Body of pancreas (tissue), 4 donors: ENCODE measurements around the gene ARMCX5. TPM values are rescaled to one million over a fixed set of nuclear protein-coding genes. Genes with fewer than 3 reads are reported as not detected.
A peak's percentile ranks its signal among the peaks of the same experiment; 100 is the strongest.

Source experiments
- ATAC-seq: fragments of 150-250 bp; one replicate; pipeline ENCODE4 v1.9.1; 2016
- DNase-seq, 4 donors: peaks; one replicate each; pipeline ENCODE4 v3.0.0-alpha.2; 2019
- H3K27ac ChIP-seq, 4 donors: fragments of 200-600 bp; sonication (generic); 1 replicate in 3 of 4; 2 replicates in 1 of 4; pipeline versions ENCODE4 v1.5.1 to v1.6.1; 2016 to 2019; ENCODE audit warnings: mild to moderate bottlenecking in 1 of 4, mixed read lengths in 1 of 4, moderate library complexity in 1 of 4
- H3K27me3 ChIP-seq, 2 donors: fragments of 200-600 bp; sonication (generic); one replicate each; pipeline ENCODE4 v1.6.0; 2016; ENCODE audit warnings: mild to moderate bottlenecking in 1 of 2
- H3K36me3 ChIP-seq, 2 donors: fragments of 200-600 bp; sonication (generic); replicated peaks in 1 of 2; 2 replicates each; pipeline ENCODE4 v1.5.1; 2016; ENCODE audit warnings: low read depth in 2 of 2; ENCODE audit not compliant: insufficient read depth in 1 of 2
- H3K4me1 ChIP-seq: fragments of 200-600 bp; sonication (generic); one replicate; pipeline ENCODE4 v1.6.0; 2016
- H3K4me3 ChIP-seq, 2 donors: fragments of 200-600 bp; sonication (generic); 1 replicate in 1 of 2; 2 replicates in 1 of 2; pipeline ENCODE4 v1.5.1; 2016 to 2019
- H3K9me3 ChIP-seq, 3 donors: fragments of 200-600 bp; sonication (generic); 1 replicate in 2 of 3; 2 replicates in 1 of 3; pipeline ENCODE4 v1.5.1; 2016
- CTCF ChIP-seq, 7 experiments: fragments of 450-650 bp in 4 of 7; fragments of 200-600 bp in 3 of 7; sonication (generic) in 3 of 7; IDR thresholded peaks; one replicate each; pipeline ENCODE4 v1.5.1; 2016 to 2019; ENCODE audit warnings: antibody characterized with exemption in 7 of 7
- POLR2A ChIP-seq, 3 donors: fragments of 450-650 bp; IDR thresholded peaks; one replicate each; pipeline ENCODE4 v1.6.1; 2016; ENCODE audit warnings: antibody characterized with exemption in 3 of 3, mild to moderate bottlenecking in 2 of 3
- WGBS, 2 donors: methylation state at CpG; one replicate each; pipeline ENCODE4 v1.1.5; 2017; 5-methylcytosine and 5-hydroxymethylcytosine counted together
- intact Hi-C: fragments of 100-400 bp; cut with DNase I; formaldehyde crosslinking; loops from one replicate; pipeline ENCODE4 v1.15.1; 2023
- total RNA-seq, 2 donors: library from RNA; depleted of rRNA; stranded (reverse); fragments of >200 nt; gene quantifications; one replicate each; pipeline ENCODE4 v1.1.0, GENCODE V29; 2016

ARMCX5 gene
- total RNA-seq, 2 donors from 2014 or later: 4.6 to 8.8 TPM

- intact Hi-C loops: no loop called here
Measured at GRCh38 chrX:102652031-102652688, 52.8 kb downstream of the ARMCX5 start.

More at GRCh38 chrX:102652031-102652688, 52.8 kb downstream of the ARMCX5 start:
- peak; percentile 15 to 46 (median 37) for DNase-seq
- H3K27me3 ChIP-seq: no peaks in the 10 kb centered on the region
- no peak overlapping the region for H3K4me3 ChIP-seq
- no peaks in the 10 kb centered on the region for H3K9me3 ChIP-seq
- TF ChIP-seq CTCF (IDR thresholded peaks at IDR 0.05): peak in 4 of 7 experiments; percentile 34 to 46 (median 42)
- TF ChIP-seq POLR2A (IDR thresholded peaks at IDR 0.05): no peak
- peak overlapping the region in 2 of 4 donors; percentile 36 to 44 for H3K27ac ChIP-seq
- ATAC-seq: peak; percentile 65
- H3K4me1 ChIP-seq: peaks cover 4% of the 10 kb centered on the region
- 24 to 31% methylated on average over 12 to 17 of the region's 22 CpGs for WGBS, 2 donors
- H3K36me3 ChIP-seq: no peaks in the 10 kb centered on the region

Other genes with a start within 250 kb of the ARMCX5 start
- gene NXF2B, start 159.5 kb upstream of the ARMCX5 start, total RNA-seq: not detected
- not detected for gene TCP11X2, start 127.7 kb upstream of the ARMCX5 start, total RNA-seq
- not detected for gene TMSB15A, start 82.8 kb upstream of the ARMCX5 start, total RNA-seq
- gene GPRASP1, start 52.0 kb downstream of the ARMCX5 start, total RNA-seq: 1 to 10 TPM; 4.3 to 9.1 TPM
- gene GPRASP2, start 112.9 kb downstream of the ARMCX5 start, total RNA-seq: 1 to 10 TPM; 6.2 to 7.3 TPM
- gene GPRASP3, start 121.2 kb downstream of the ARMCX5 start, total RNA-seq: 1 to 10 TPM in 1 of 2 donors, under 1 TPM in 1; 0.99 to 3.6 TPM